GM12878 (cell line): ENCODE measurements around the gene LYPLAL1. TPM values are rescaled to one million over a fixed set of nuclear protein-coding genes. Genes with fewer than 3 reads are reported as not detected.

Source experiments
- ATAC-seq: fragments of 200-7000 bp; cut with Tn5 transposase; 3 replicates; pipeline ENCODE4 v1.9.1; 2020; ENCODE audit warnings: mild to moderate bottlenecking, moderate library complexity
- BruUV-seq: library from RNA; stranded (reverse); fragments of 400-500 nt; replicated peaks from 2 replicates; lab custom pipeline; 2021; lab: Mats Ljungman, UMichigan
- CTCF ChIA-PET: fragments of 300-600 bp; sonication (Branson Sonifier 250); formaldehyde crosslinking; extraction: SDS; loops from one replicate; lab custom pipeline; 2021; ENCODE audit warnings: inconsistent platforms; lab: Yijun Ruan, JAX
- POLR2A ChIA-PET: fragments of 350-600 bp; formaldehyde crosslinking; extraction: SDS; loops from one replicate; lab custom pipeline; 2021; ENCODE audit warnings: inconsistent platforms; lab: Charles Lee
- RAD21 ChIA-PET: fragments of 300-600 bp; sonication (Branson Sonifier 250); formaldehyde crosslinking; loops from one replicate; lab custom pipeline; 2023; ENCODE audit warnings: antibody characterized with exemption; ENCODE audit not compliant: unreplicated experiment; lab: Charles Lee
- SMC1A ChIA-PET: fragments of 300-600 bp; sonication (Branson Sonifier 250); formaldehyde crosslinking; loops from one replicate; lab custom pipeline; 2023; ENCODE audit not compliant: unreplicated experiment, uncharacterized antibody; lab: Charles Lee
- DNase-seq: peaks from one replicate; pipeline ENCODE4 v3.0.0-alpha.2; 2011; ENCODE audit warnings: low read depth, low spot score
- FAIRE-seq: peaks from 3 replicates; lab custom pipeline; 2011; peaks lifted over from hg19 to GRCh38; lab: Jason Lieb, UNC
- H2AFZ ChIP-seq: 2 replicates; pipeline ENCODE4 v1.6.0; 2011; ENCODE audit warnings: low read depth, low read length, control low read depth; ENCODE audit not compliant: control insufficient read depth
- H3K27ac ChIP-seq: 2 replicates; pipeline ENCODE4 v1.5.1; 2011; ENCODE audit warnings: control low read depth; ENCODE audit not compliant: control insufficient read depth, insufficient read depth
- H3K27me3 ChIP-seq, 2 experiments: replicated peaks in 1 of 2; 2 replicates each; pipeline versions ENCODE4 v1.6.0 to v1.6.1; 2011; ENCODE audit warnings: low read length in 1 of 2; ENCODE audit not compliant: control insufficient read depth in 2 of 2, insufficient read depth in 2 of 2
- H3K36me3 ChIP-seq, 2 experiments: 2 replicates each; pipeline ENCODE4 v1.5.1; 2011; ENCODE audit warnings: low read length in 1 of 2; ENCODE audit not compliant: control insufficient read depth in 2 of 2, insufficient read depth in 2 of 2
- H3K4me1 ChIP-seq: 2 replicates; pipeline ENCODE4 v1.6.1; 2011; ENCODE audit warnings: mild to moderate bottlenecking, low read length, moderate library complexity, mixed read lengths; ENCODE audit not compliant: control insufficient read depth, insufficient read depth
- H3K4me2 ChIP-seq: 2 replicates; pipeline ENCODE4 v1.6.0; 2011; ENCODE audit warnings: control low read depth; ENCODE audit not compliant: control insufficient read depth, insufficient read depth
- H3K4me3 ChIP-seq: fragments of 200-600 bp; sonication (generic); 2 replicates; pipeline ENCODE4 v1.5.1; 2016
- H3K79me2 ChIP-seq: 2 replicates; pipeline ENCODE4 v1.6.0; 2011; ENCODE audit warnings: low read length; ENCODE audit not compliant: control insufficient read depth, insufficient read depth
- H3K9ac ChIP-seq: 2 replicates; pipeline ENCODE4 v1.8.0; 2011; ENCODE audit warnings: low read length, control low read depth, mixed read lengths; ENCODE audit not compliant: control insufficient read depth, insufficient read depth
- H3K9me3 ChIP-seq: replicated peaks from 3 replicates; pipeline ENCODE4 v1.5.1; 2011; ENCODE audit warnings: mild to moderate bottlenecking, low read length; ENCODE audit not compliant: control insufficient read depth, insufficient read depth
- H4K20me1 ChIP-seq: 2 replicates; pipeline ENCODE4 v1.6.0; 2011; ENCODE audit not compliant: control insufficient read depth, insufficient read depth
- CEBPZ ChIP-seq: fragments of 150-350 bp; IDR thresholded peaks from 2 replicates; pipeline ENCODE4 v1.6.1; 2016; ENCODE audit warnings: low read depth, low read length
- CREM ChIP-seq: IDR thresholded peaks from 2 replicates; pipeline ENCODE4 v1.6.1; 2014; ENCODE audit warnings: antibody characterized with exemption, low read depth
- DPF2 ChIP-seq: fragments of 450-650 bp; IDR thresholded peaks from 2 replicates; pipeline ENCODE4 v1.6.1; 2017; ENCODE audit warnings: mild to moderate bottlenecking
- EED ChIP-seq: sonication (generic); IDR thresholded peaks from 2 replicates; pipeline ENCODE4 v1.6.1; 2016; ENCODE audit warnings: antibody characterized with exemption, low read depth
- EGR1 ChIP-seq, 2 experiments: IDR thresholded peaks; 1 replicate in 1 of 2; 2 replicates in 1 of 2; pipeline ENCODE4 v1.6.1; 2011 to 2012; ENCODE audit warnings: low read depth in 2 of 2, low read length in 2 of 2, borderline replicate concordance in 1 of 2, mild to moderate bottlenecking in 1 of 2, moderate library complexity in 1 of 2
- FOXK2 ChIP-seq: fragments of 450-650 bp; IDR thresholded peaks from 2 replicates; pipeline ENCODE4 v1.6.1; 2017; ENCODE audit warnings: mild to moderate bottlenecking, moderate library complexity
- MAX ChIP-seq: IDR thresholded peaks from 2 replicates; pipeline ENCODE4 v1.6.1; 2012; ENCODE audit warnings: low read depth, low read length, improper control_type of control experiment
- MLLT1 ChIP-seq: fragments of 450-650 bp; IDR thresholded peaks from 2 replicates; pipeline ENCODE4 v1.6.1; 2016; ENCODE audit warnings: mild to moderate bottlenecking
- NFYA ChIP-seq: IDR thresholded peaks from 2 replicates; pipeline ENCODE4 v1.6.1; 2011; ENCODE audit warnings: low read depth, mild to moderate bottlenecking, low read length, improper control_type of control experiment, borderline replicate concordance
- PML ChIP-seq: IDR thresholded peaks from 2 replicates; pipeline ENCODE4 v1.6.1; 2012; ENCODE audit warnings: low read length, inconsistent platforms
- SRF ChIP-seq, 2 experiments: IDR thresholded peaks; 2 replicates each; pipeline ENCODE4 v1.6.1; 2011; ENCODE audit warnings: low read depth in 2 of 2, low read length in 2 of 2, mild to moderate bottlenecking in 1 of 2, moderate library complexity in 1 of 2
- SUPT20H ChIP-seq: IDR thresholded peaks from 2 replicates; pipeline ENCODE4 v1.6.1; 2011; ENCODE audit warnings: low read depth, mild to moderate bottlenecking, low read length, moderate library complexity, borderline replicate concordance; ENCODE audit not compliant: control insufficient read depth
- TCF12 ChIP-seq: IDR thresholded peaks from 2 replicates; pipeline ENCODE4 v1.6.1; 2011; ENCODE audit warnings: low read depth, mild to moderate bottlenecking, low read length
- ZNF207 ChIP-seq: fragments of 450-650 bp; IDR thresholded peaks from 2 replicates; pipeline ENCODE4 v1.6.1; 2014; ENCODE audit warnings: antibody characterized with exemption, mild to moderate bottlenecking, borderline replicate concordance
- WGBS: methylation state at CpG from one replicate; pipeline ENCODE4 v1.1.6; 2016; ENCODE audit warnings: low lambda C conversion rate; ENCODE audit not compliant: insufficient replicate concordance, insufficient coverage; ENCODE audit errors: missing lambda C conversion rate; 5-methylcytosine and 5-hydroxymethylcytosine counted together
- in situ Hi-C: fragments of 300-500 bp; cut with MboI; formaldehyde crosslinking; loops from 9 replicates; pipeline ENCODE4 v1.14.3; 2018; ENCODE audit warnings: mixed read lengths
- intact Hi-C: fragments of 100-400 bp; cut with micrococcal nuclease; formaldehyde crosslinking; loops from one replicate; pipeline ENCODE4 v1.14.2; 2022; ENCODE audit not compliant: unreplicated experiment
- polyA plus RNA-seq, 11 experiments: library from polyadenylated mRNA; depleted of rRNA in 4 of 11; unstranded in 6 of 11; stranded (reverse) in 5 of 11; fragments of >200 nt; fragmentation: Nextera tagmentation in 4 of 11; fragmentation: Illumina TruSeq in 1 of 11; extraction: Ambion mirVana in 4 of 11; extraction: Trizol in 1 of 11; gene quantifications; 1 replicate in 1 of 11; 2 replicates in 10 of 11; pipeline versions ENCODE4 v1.2.1 to v1.2.3, GENCODE V29; 2011 to 2016; ENCODE audit warnings: inconsistent platforms in 2 of 11, missing spikeins in 2 of 11, low read depth in 1 of 11
- total RNA-seq, 4 experiments: library from RNA; depleted of rRNA in 3 of 4; stranded (reverse); fragments of >200 nt in 3 of 4; fragmentation: Illumina TruSeq in 1 of 4; extraction: Trizol in 1 of 4; gene quantifications; 2 replicates each; pipeline versions ENCODE4 v1.2.1 to v1.2.3, GENCODE V29; 2013 to 2021

Gene LYPLAL1
- total and polyA plus RNA-seq, 10 of the 15 experiments (the other 5 are each of a cell fraction or from before 2014, with no cell fraction given) = 19.4 to 112 (median 40.5) TPM

- ChIA-PET CTCF (interaction anchor here (1.2 to 5.5 kb wide), 2 partner anchors 10 to 12 kb away, joined by 3 to 74 read pairs; no protein-coding TSS in a partner anchor), SMC1A (interaction anchor here (1.1 to 6.9 kb wide), 2 partner anchors 10 to 32 kb away, joined by 3 to 173 read pairs; no protein-coding TSS in a partner anchor), POLR2A (interaction anchor here (5.3 kb wide), 1 partner anchor 9 kb away, joined by 98 read pairs; no protein-coding TSS in a partner anchor), RAD21 (no interaction called here)
- no peaks in the 10 kb centered on the region for H3K27me3 ChIP-seq
- no peak for FAIRE-seq
- peaks cover 0 to 8% of the 10 kb centered on the region in 2 experiments; a peak in 1 of 4 replicates for H3K36me3 ChIP-seq
- ATAC-seq = no peak
- no peaks in the 10 kb centered on the region for H4K20me1 ChIP-seq
- H3K4me3 ChIP-seq = peak overlapping the region; percentile 15; the same call in 1 of the 2 replicates
- TF ChIP-seq CEBPZ (no peak), SUPT20H (no peak), MLLT1 (no peak), TCF12 (no peak), EGR1 (IDR thresholded peaks at IDR 0.05; ENCODE audit: borderline replicate concordance in 1 of 2, low read depth in 2 of 2, low read length in 2 of 2) (no peak), FOXK2 (no peak), PML (no peak), CREM (no peak), ZNF207 (no peak), EED (no peak), MAX (no peak), NFYA (no peak), DPF2 (no peak), SRF (IDR thresholded peaks at IDR 0.05; ENCODE audit: low read depth in 2 of 2, low read length in 2 of 2) (no peak)
- H3K79me2 ChIP-seq = peaks cover 39% of the 10 kb centered on the region
- 0% methylated on average over 1 of the region's 1 CpG for WGBS
- in situ Hi-C loops = loop anchor here (25.0 kb wide), 1 partner anchor 1059 kb away; no protein-coding TSS in a partner anchor
- intact Hi-C loops = no loop called here
- H3K9ac ChIP-seq = no peak overlapping the region
- H2AFZ ChIP-seq = no peak overlapping the region
- peak overlapping the region; percentile 13 for H3K27ac ChIP-seq
- H3K4me2 ChIP-seq = peak overlapping the region; percentile 97
- H3K4me1 ChIP-seq = peaks cover 9% of the 10 kb centered on the region
- H3K9me3 ChIP-seq = peaks cover 3% of the 10 kb centered on the region; the same call in 2 of the 3 replicates
- no TSS peak for BruUV-seq
- no peak for DNase-seq
These were observed 4.3 kb downstream of the LYPLAL1 start for GRCh38 chr1:219177940-219178339.
